HEK293 (cell line): Measurements from ENCODE around the gene DNA2.

ENCODE experiments used
- CTCF ChIA-PET: fragments of 350-600 bp; formaldehyde crosslinking; extraction: SDS; loops from one replicate; lab custom pipeline; 2021; ENCODE audit warnings: antibody characterized with exemption; lab: Yijun Ruan, JAX
- POLR2A ChIA-PET: fragments of 300-600 bp; formaldehyde crosslinking; extraction: SDS; loops from one replicate; lab custom pipeline; 2020; ENCODE audit warnings: antibody characterized with exemption, inconsistent platforms; lab: Yijun Ruan, JAX
- H3K27ac ChIP-seq: fragments of 200-500 bp; sonication (Bioruptor generic); 2 replicates; pipeline ENCODE4 v1.5.1; 2014; ENCODE audit warnings: low read depth, low read length, control low read depth, inconsistent platforms; ENCODE audit errors: extremely low read depth
- H3K36me3 ChIP-seq, 2 experiments: fragments of 200-500 bp in 1 of 2; sonication (Bioruptor generic) in 1 of 2; 1 replicate in 1 of 2; 2 replicates in 1 of 2; pipeline ENCODE4 v1.5.1; 2014 to 2017; ENCODE audit warnings: inconsistent platforms in 2 of 2, low read length in 2 of 2; ENCODE audit not compliant: control insufficient read depth in 2 of 2, insufficient read depth in 1 of 2
- H3K4me1 ChIP-seq: fragments of 200-500 bp; sonication (Bioruptor generic); 2 replicates; pipeline ENCODE4 v1.5.1; 2014; ENCODE audit warnings: mild to moderate bottlenecking, low read length, inconsistent platforms; ENCODE audit not compliant: control insufficient read depth, insufficient read depth
- H3K4me3 ChIP-seq: 2 replicates; pipeline ENCODE4 v1.5.1; 2011; ENCODE audit warnings: low read depth, mild to moderate bottlenecking, control low read depth, low read length, moderate library complexity
- H3K9me3 ChIP-seq: fragments of 200-500 bp; sonication (Bioruptor generic); 2 replicates; pipeline ENCODE4 v1.5.1; 2014; ENCODE audit warnings: low read depth, low read length, inconsistent platforms; ENCODE audit not compliant: control insufficient read depth, insufficient read depth
- KLF17 ChIP-seq: fragments of 450-650 bp; formaldehyde crosslinking; IDR thresholded peaks from 2 replicates; pipeline ENCODE4 v1.5.1; 2016; ENCODE audit warnings: missing biosample characterization, missing genetic modification characterization
- KLF7 ChIP-seq: fragments of 450-650 bp; formaldehyde crosslinking; IDR thresholded peaks from 2 replicates; pipeline ENCODE4 v1.5.1; 2016; ENCODE audit warnings: missing biosample characterization, missing genetic modification characterization, borderline replicate concordance
- PRDM4 ChIP-seq: fragments of 450-650 bp; formaldehyde crosslinking; IDR thresholded peaks from 2 replicates; pipeline ENCODE4 v1.5.1; 2017; ENCODE audit warnings: missing biosample characterization, missing genetic modification characterization
- ZBTB10 ChIP-seq: fragments of 450-650 bp; formaldehyde crosslinking; IDR thresholded peaks from 2 replicates; pipeline ENCODE4 v1.5.1; 2016; ENCODE audit warnings: missing biosample characterization, missing genetic modification characterization
- ZBTB44 ChIP-seq: fragments of 450-650 bp; IDR thresholded peaks from 2 replicates; pipeline ENCODE4 v1.5.1; 2018; ENCODE audit warnings: missing biosample characterization, mild to moderate bottlenecking, missing genetic modification characterization
- ZBTB8A ChIP-seq: fragments of 450-650 bp; formaldehyde crosslinking; IDR thresholded peaks from 2 replicates; pipeline ENCODE4 v1.5.1; 2016; ENCODE audit warnings: missing biosample characterization, missing genetic modification characterization
- ZFP69B ChIP-seq: fragments of 450-650 bp; formaldehyde crosslinking; IDR thresholded peaks from 2 replicates; pipeline ENCODE4 v1.5.1; 2016; ENCODE audit warnings: missing biosample characterization, missing genetic modification characterization
- ZNF248 ChIP-seq: fragments of 450-650 bp; formaldehyde crosslinking; IDR thresholded peaks from 2 replicates; pipeline ENCODE4 v1.5.1; 2017; ENCODE audit warnings: missing biosample characterization, missing genetic modification characterization
- ZNF292 ChIP-seq: fragments of 450-650 bp; formaldehyde crosslinking; IDR thresholded peaks from 2 replicates; pipeline ENCODE4 v1.5.1; 2016; ENCODE audit warnings: low read depth, missing biosample characterization, missing genetic modification characterization, borderline replicate concordance
- ZNF311 ChIP-seq: fragments of 450-650 bp; formaldehyde crosslinking; IDR thresholded peaks from 2 replicates; pipeline ENCODE4 v1.5.1; 2017; ENCODE audit warnings: missing biosample characterization, missing genetic modification characterization, borderline replicate concordance
- ZNF394 ChIP-seq: fragments of 450-650 bp; formaldehyde crosslinking; IDR thresholded peaks from 2 replicates; pipeline ENCODE4 v1.5.1; 2016; ENCODE audit warnings: missing biosample characterization, missing genetic modification characterization, mild to moderate bottlenecking, moderate library complexity, borderline replicate concordance
- ZNF398 ChIP-seq: fragments of 450-650 bp; formaldehyde crosslinking; IDR thresholded peaks from 2 replicates; pipeline ENCODE4 v1.5.1; 2017; ENCODE audit warnings: missing biosample characterization, missing genetic modification characterization
- ZNF423 ChIP-seq: fragments of 450-650 bp; formaldehyde crosslinking; IDR thresholded peaks from 2 replicates; pipeline ENCODE4 v1.5.1; 2016; ENCODE audit warnings: missing biosample characterization, missing genetic modification characterization
- ZNF473 ChIP-seq: fragments of 450-650 bp; formaldehyde crosslinking; IDR thresholded peaks from 2 replicates; pipeline ENCODE4 v1.5.1; 2017; ENCODE audit warnings: missing biosample characterization, missing genetic modification characterization
- ZNF518A ChIP-seq: fragments of 450-650 bp; formaldehyde crosslinking; conservative IDR thresholded peaks from 2 replicates; pipeline ENCODE4 v1.5.1; 2016; ENCODE audit warnings: low read depth, missing biosample characterization, missing genetic modification characterization
- ZNF560 ChIP-seq: fragments of 450-650 bp; formaldehyde crosslinking; IDR thresholded peaks from 2 replicates; pipeline ENCODE4 v1.5.1; 2017; ENCODE audit warnings: missing biosample characterization, missing genetic modification characterization, borderline replicate concordance
- ZNF571 ChIP-seq: fragments of 450-650 bp; formaldehyde crosslinking; IDR thresholded peaks from 2 replicates; pipeline ENCODE4 v1.5.0; 2017; ENCODE audit warnings: missing biosample characterization, missing genetic modification characterization
- ZNF776 ChIP-seq: fragments of 450-650 bp; formaldehyde crosslinking; IDR thresholded peaks from 2 replicates; pipeline ENCODE4 v1.5.0; 2017; ENCODE audit warnings: missing biosample characterization, missing genetic modification characterization, borderline replicate concordance
- ZNF837 ChIP-seq: fragments of 450-650 bp; formaldehyde crosslinking; IDR thresholded peaks from 2 replicates; pipeline ENCODE4 v1.5.1; 2016; ENCODE audit warnings: missing biosample characterization, missing genetic modification characterization

The DNA2 gene

GRCh38 chr10:68518609-68519008 lies 46.8 kb upstream of the DNA2 start (continued):
- peak; percentile 78 for TF ChIP-seq ZNF518A (tag by site-specific recombination)
- TF ChIP-seq ZNF394 (tag by site-specific recombination), result peak; percentile 89
- TF ChIP-seq ZBTB8A (tag by site-specific recombination), result peak; percentile 47; the same call in 1 of the 2 replicates

- ChIA-PET POLR2A (no interaction called here), CTCF (no interaction called here)
- no peak for TF ChIP-seq PRDM4 (tag by site-specific recombination)
- no peak for TF ChIP-seq ZNF248
- no peak for TF ChIP-seq ZNF571 (tag by site-specific recombination)
- TF ChIP-seq ZNF560 (tag by site-specific recombination), result no peak
- no peak for TF ChIP-seq ZNF423 (tag by site-specific recombination)
- no peak for TF ChIP-seq ZNF837 (tag by site-specific recombination)
- no peak for TF ChIP-seq ZNF473 (tag by site-specific recombination)
- TF ChIP-seq ZFP69B (tag by site-specific recombination), result no peak
- no peak for TF ChIP-seq ZNF776 (tag by site-specific recombination)
- TF ChIP-seq ZNF292, result no peak
- TF ChIP-seq ZNF311, result no peak
- TF ChIP-seq ZBTB44, result no peak
- no peak for TF ChIP-seq KLF17 (tag by site-specific recombination)
- no peak for TF ChIP-seq KLF7 (tag by site-specific recombination)
- no peak for TF ChIP-seq ZNF398 (tag by site-specific recombination)
- TF ChIP-seq ZBTB8A (tag by site-specific recombination), result no peak
- no peak for TF ChIP-seq ZBTB10 (tag by site-specific recombination)
- no peak overlapping the region for H3K27ac ChIP-seq
- H3K9me3 ChIP-seq, result no peaks in the 10 kb centered on the region
- H3K36me3 ChIP-seq, result peaks cover 3 to 7% of the 10 kb centered on the region in 2 experiments; a peak in 2 of 3 replicates
- H3K4me3 ChIP-seq, result no peak overlapping the region
- H3K4me1 ChIP-seq, result no peaks in the 10 kb centered on the region
Measured at GRCh38 chr10:68517188-68517587, 45.4 kb upstream of the DNA2 start.
